SKM-1 (cell line): Measurements from ENCODE around the gene MIPOL1.
"Not testable (repeated sequence)": the region's sequence is repeated elsewhere in the genome, so short reads cannot be mapped to it uniquely, and the experiment has no call there.

Experiments
- DNase-seq: peaks from one replicate; lab custom pipeline; 2025; ENCODE audit not compliant: unreplicated experiment; lab: John Stamatoyannopoulos, UW

MIPOL1 gene

GRCh38 chr14:37443461-37443860 lies 245.7 kb downstream of the MIPOL1 start:
- no peak for DNase-seq

- no peak for DNase-seq
Measured at GRCh38 chr14:37447883-37448391, 250.2 kb downstream of the MIPOL1 start.

GRCh38 chr14:37452323-37452722 lies 254.6 kb downstream of the MIPOL1 start:
- no peak for DNase-seq

GRCh38 chr14:37453985-37454384 lies 256.2 kb downstream of the MIPOL1 start:
- no peak for DNase-seq

GRCh38 chr14:37457334-37457733 lies 259.6 kb downstream of the MIPOL1 start:
- DNase-seq = no peak

GRCh38 chr14:37462426-37462825 lies 264.7 kb downstream of the MIPOL1 start:
- not testable (repeated sequence) for DNase-seq

- no peak for DNase-seq
Measured at GRCh38 chr14:37464192-37464858, 266.6 kb downstream of the MIPOL1 start.

- DNase-seq = no peak
Measured at GRCh38 chr14:37466003-37466622, 268.4 kb downstream of the MIPOL1 start.

GRCh38 chr14:37466623-37467088 lies 268.9 kb downstream of the MIPOL1 start:
- no peak for DNase-seq

GRCh38 chr14:37469650-37470049 lies 271.9 kb downstream of the MIPOL1 start:
- no peak for DNase-seq

GRCh38 chr14:37470251-37470650 lies 272.5 kb downstream of the MIPOL1 start:
- no peak for DNase-seq

GRCh38 chr14:37472906-37473305 lies 275.2 kb downstream of the MIPOL1 start:
- no peak for DNase-seq

- DNase-seq = no peak
Measured at GRCh38 chr14:37474191-37474590, 276.5 kb downstream of the MIPOL1 start.

GRCh38 chr14:37480446-37481290 lies 282.9 kb downstream of the MIPOL1 start:
- DNase-seq = no peak

GRCh38 chr14:37482428-37482827 lies 284.7 kb downstream of the MIPOL1 start:
- no peak for DNase-seq

- no peak for DNase-seq
Measured at GRCh38 chr14:37483672-37484071, 285.9 kb downstream of the MIPOL1 start.

GRCh38 chr14:37490607-37491006 lies 292.9 kb downstream of the MIPOL1 start:
- no peak for DNase-seq

GRCh38 chr14:37491076-37491475 lies 293.3 kb downstream of the MIPOL1 start:
- DNase-seq = no peak

GRCh38 chr14:37493606-37494005 lies 295.9 kb downstream of the MIPOL1 start:
- no peak for DNase-seq

GRCh38 chr14:37497422-37497821 lies 299.7 kb downstream of the MIPOL1 start:
- DNase-seq = no peak

- DNase-seq = no peak
Measured at GRCh38 chr14:37501877-37502276, 304.1 kb downstream of the MIPOL1 start.

GRCh38 chr14:37508503-37508902 lies 310.8 kb downstream of the MIPOL1 start:
- DNase-seq = no peak
